CD8-positive, alpha-beta memory T cell (primary cell): ENCODE measurements around the gene MINDY4. TPM values are rescaled to one million over a fixed set of nuclear protein-coding genes. Genes with fewer than 3 reads are reported as not detected.

Experiments
- CTCF ChIA-PET: fragments of 350-600 bp; sonication (Branson Sonifier 250); formaldehyde crosslinking; loops from one replicate; lab custom pipeline; 2021; ENCODE audit warnings: antibody characterized with exemption; lab: Charles Lee
- POLR2A ChIA-PET: fragments of 350-600 bp; sonication (Branson Sonifier 250); formaldehyde crosslinking; loops from one replicate; lab custom pipeline; 2021; ENCODE audit warnings: antibody characterized with exemption; lab: Charles Lee
- DNase-seq, 5 donors: peaks; one replicate each; pipeline versions ENCODE4 v3.0.0 to v3.0.0-alpha.2; 2020 to 2022; ENCODE audit warnings: mixed read lengths in 1 of 5
- H3K27ac ChIP-seq: one replicate; pipeline ENCODE4 v1.7.0; 2013; ENCODE audit warnings: low read depth, mild to moderate bottlenecking, low read length, moderate library complexity
- H3K27me3 ChIP-seq: 2 replicates; pipeline ENCODE4 v1.7.0; 2013; ENCODE audit warnings: low read length, mild to moderate bottlenecking; ENCODE audit not compliant: insufficient read depth, poor library complexity, severe bottlenecking
- H3K36me3 ChIP-seq: 2 replicates; pipeline ENCODE4 v1.7.0; 2013; ENCODE audit warnings: mild to moderate bottlenecking, low read length, moderate library complexity; ENCODE audit not compliant: insufficient read depth
- H3K4me1 ChIP-seq: 2 replicates; pipeline ENCODE4 v1.7.0; 2013; ENCODE audit warnings: mild to moderate bottlenecking, low read length, moderate library complexity; ENCODE audit not compliant: insufficient read depth
- H3K4me3 ChIP-seq: 2 replicates; pipeline ENCODE4 v1.7.0; 2013; ENCODE audit warnings: mild to moderate bottlenecking, low read length
- H3K9me3 ChIP-seq: 2 replicates; pipeline ENCODE4 v1.7.0; 2013; ENCODE audit warnings: mild to moderate bottlenecking, low read length
- H3K27ac Mint-ChIP-seq, 8 donors: one replicate each; pipeline ENCODE4 v1.8.0; 2020 to 2021; ENCODE audit warnings: mixed read lengths in 8 of 8, mild to moderate bottlenecking in 6 of 8, inconsistent platforms in 3 of 8, moderate library complexity in 3 of 8
- H3K27me3 Mint-ChIP-seq, 2 donors: one replicate each; pipeline ENCODE4 v1.8.0; 2020 to 2021; ENCODE audit warnings: mixed read lengths in 2 of 2, mild to moderate bottlenecking in 1 of 2, moderate library complexity in 1 of 2
- H3K36me3 Mint-ChIP-seq, 3 donors: one replicate each; pipeline ENCODE4 v1.8.0; 2020 to 2021; ENCODE audit warnings: mixed read lengths in 3 of 3, inconsistent platforms in 1 of 3, mild to moderate bottlenecking in 1 of 3
- H3K4me1 Mint-ChIP-seq, 3 donors: one replicate each; pipeline ENCODE4 v1.8.0; 2020 to 2021; ENCODE audit warnings: mixed read lengths in 3 of 3, inconsistent platforms in 1 of 3, mild to moderate bottlenecking in 1 of 3
- H3K4me3 Mint-ChIP-seq, 7 donors: one replicate each; pipeline ENCODE4 v1.8.0; 2020 to 2021; ENCODE audit warnings: mixed read lengths in 7 of 7, mild to moderate bottlenecking in 6 of 7, moderate library complexity in 4 of 7, inconsistent platforms in 2 of 7
- H3K9me3 Mint-ChIP-seq, 5 donors: one replicate each; pipeline ENCODE4 v1.8.0; 2020 to 2022; ENCODE audit warnings: mixed read lengths in 5 of 5, mild to moderate bottlenecking in 3 of 5, moderate library complexity in 2 of 5, inconsistent platforms in 1 of 5
- polyA plus RNA-seq: library from polyadenylated mRNA; unstranded; fragments of 300-500 nt; fragmentation: Illumina TruSeq; gene quantifications from one replicate; pipeline ENCODE4 v1.2.3, GENCODE V29; 2021
- total RNA-seq, 2 experiments: library from RNA; stranded (reverse); gene quantifications; one replicate each; pipeline ENCODE4 v1.2.3, GENCODE V29; 2021

MINDY4 gene
- total and polyA plus RNA-seq, 3 experiments from 2014 or later = 1.0 to 2.6 (median 2.4) TPM

DNA sequence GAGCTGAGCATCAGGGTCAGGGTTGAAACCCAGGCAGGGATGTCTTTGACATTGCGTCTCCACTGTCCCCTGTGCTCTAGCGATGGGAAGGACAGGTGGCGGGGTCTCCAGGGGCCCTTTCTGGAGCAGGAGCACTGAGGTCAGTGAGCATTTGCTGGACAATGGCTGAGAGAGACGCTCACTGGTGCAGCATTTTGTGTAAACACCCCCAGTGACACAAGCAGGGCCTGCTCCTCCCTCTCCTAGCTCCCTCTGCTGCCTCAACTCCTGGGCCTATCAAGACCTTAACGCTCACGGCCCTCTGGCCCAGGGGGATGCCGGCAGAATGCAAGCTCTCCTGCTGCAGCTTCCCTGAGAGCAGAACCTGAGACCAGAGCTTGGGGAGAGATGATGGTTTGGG, 36.7 kb upstream of the MINDY4 start:
- Mint-ChIP-seq H3K27ac (peak overlapping the region in 1 of 8 donors; percentile 29), H3K27me3 (no peaks in the 10 kb centered on the region), H3K4me1 (peaks cover 27 to 42% (median 42%) of the 10 kb centered on the region in 3 donors), H3K9me3 (no peaks in the 10 kb centered on the region), H3K36me3 (peaks cover 0 to 6% (median 0%) of the 10 kb centered on the region in 3 donors), H3K4me3 (no peak overlapping the region)
- POLR2A ChIA-PET = no interaction called here
- Histone ChIP-seq H3K4me1 (peaks cover 42% of the 10 kb centered on the region), H3K36me3 (no peaks in the 10 kb centered on the region), H3K9me3 (no peaks in the 10 kb centered on the region), H3K27ac (no peak overlapping the region), H3K27me3 (no peaks in the 10 kb centered on the region), H3K4me3 (no peak overlapping the region)
- CTCF ChIA-PET = interaction anchor here (9.2 kb wide), 1 partner anchor 7 kb away, joined by 168 read pairs; no protein-coding TSS in a partner anchor
- DNase-seq = no peak

- Mint-ChIP-seq H3K4me1 (peaks cover 32 to 43% (median 40%) of the 10 kb centered on the region in 3 donors), H3K9me3 (no peaks in the 10 kb centered on the region), H3K27me3 (no peaks in the 10 kb centered on the region), H3K27ac (no peak overlapping the region), H3K4me3 (no peak overlapping the region), H3K36me3 (peaks cover 0 to 6% (median 0%) of the 10 kb centered on the region in 3 donors)
- Histone ChIP-seq H3K27me3 (no peaks in the 10 kb centered on the region), H3K4me3 (no peak overlapping the region), H3K4me1 (peaks cover 46% of the 10 kb centered on the region), H3K9me3 (no peaks in the 10 kb centered on the region), H3K27ac (no peak overlapping the region), H3K36me3 (no peaks in the 10 kb centered on the region)
- ChIA-PET CTCF (interaction anchor here (1.4 to 9.2 kb wide), 3 partner anchors 8 to 53 kb away, joined by 3 to 168 read pairs (median 4); partner anchors contain the start of gene CRHR2), POLR2A (no interaction called here)
- no peak for DNase-seq
Observed at GRCh38 chr7:30735631-30736030, 35.6 kb upstream of the MINDY4 start.

DNA sequence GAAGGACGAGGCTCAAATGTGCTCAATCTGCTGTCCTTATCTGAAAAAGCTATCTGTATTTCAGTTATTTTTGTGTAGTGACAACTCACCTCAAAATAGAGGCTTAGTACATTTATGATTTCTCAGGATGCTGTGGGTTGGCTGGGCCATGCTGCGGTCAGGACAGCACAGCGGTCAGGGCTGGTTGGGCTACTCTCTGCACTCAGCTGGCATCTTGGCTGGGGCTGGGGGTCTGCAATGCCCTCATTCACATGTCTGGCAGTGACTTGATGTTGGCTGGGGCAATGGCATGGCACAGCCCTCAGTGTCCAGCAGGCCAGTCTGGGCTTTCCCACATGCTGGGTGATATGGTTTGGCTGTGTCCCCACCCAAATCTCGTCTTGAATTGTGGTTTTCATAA, 34.9 kb upstream of the MINDY4 start:
- DNase-seq = no peak
- H3K36me3 ChIP-seq = no peaks in the 10 kb centered on the region
- no peaks in the 10 kb centered on the region for H3K9me3 ChIP-seq
- H3K4me1 ChIP-seq = peaks cover 45% of the 10 kb centered on the region
- Mint-ChIP-seq H3K4me1 (peaks cover 30 to 45% (median 39%) of the 10 kb centered on the region in 3 donors), H3K4me3 (no peak overlapping the region), H3K36me3 (peaks cover 0 to 6% (median 0%) of the 10 kb centered on the region in 3 donors), H3K9me3 (no peaks in the 10 kb centered on the region), H3K27ac (peak overlapping the region in 1 of 8 donors; percentile 82), H3K27me3 (no peaks in the 10 kb centered on the region)
- ChIA-PET POLR2A (no interaction called here), CTCF (interaction anchor here (1.4 to 9.2 kb wide), 3 partner anchors 9 to 54 kb away, joined by 3 to 168 read pairs (median 4); partner anchors contain the start of gene CRHR2)
- H3K4me3 ChIP-seq = no peak overlapping the region
- H3K27me3 ChIP-seq = no peaks in the 10 kb centered on the region
- H3K27ac ChIP-seq = no peak overlapping the region

DNA sequence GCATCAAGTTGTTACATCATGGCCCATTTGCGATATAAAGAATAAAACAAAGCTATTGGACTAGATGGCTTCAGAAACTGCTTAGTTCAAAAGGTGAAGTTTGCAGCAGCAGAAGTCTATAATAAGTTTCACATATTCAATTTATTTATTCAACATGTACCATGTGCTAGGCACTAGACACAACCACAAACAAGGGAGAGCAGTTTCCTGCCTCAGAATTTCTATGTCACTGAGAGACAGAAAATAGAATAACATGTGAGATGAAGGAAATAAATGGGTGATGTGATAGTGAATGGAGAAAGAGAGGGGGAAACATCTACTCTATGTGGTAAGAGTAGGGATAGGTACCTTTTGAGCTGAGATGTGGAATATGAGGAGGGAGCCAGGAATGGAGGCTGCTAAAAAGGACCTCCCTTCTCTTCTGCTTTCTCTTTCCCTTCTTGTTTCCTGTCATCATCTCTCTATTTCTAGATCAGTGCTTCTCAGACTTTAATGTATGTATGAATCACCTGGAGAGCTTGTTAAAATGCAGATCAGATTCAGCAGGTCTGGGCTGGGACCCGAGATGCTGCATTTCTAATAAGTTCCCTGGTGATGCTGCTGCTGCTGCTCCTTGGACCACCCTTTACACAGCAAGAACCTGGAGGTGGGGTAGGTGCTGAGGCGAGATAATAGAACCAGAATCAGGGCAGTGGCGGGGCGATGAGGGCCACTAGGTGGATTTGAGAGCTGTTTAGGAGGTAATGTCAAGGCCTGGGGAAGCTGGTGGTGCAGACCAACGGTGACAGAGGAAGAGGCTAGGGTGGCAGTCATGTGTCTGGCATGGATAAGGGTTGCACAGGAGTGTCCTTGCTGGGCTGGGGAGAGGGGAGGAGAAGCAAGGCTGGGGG, 32.9 kb upstream of the MINDY4 start:
- peak in 2 of 5 donors; percentile 15 to 26 for DNase-seq
- Mint-ChIP-seq H3K27me3 (peaks cover 0 to 2% of the 10 kb centered on the region in 2 donors), H3K27ac (peak overlapping the region; percentile 76 to 97 (median 96)), H3K9me3 (no peaks in the 10 kb centered on the region), H3K36me3 (peaks cover 0 to 6% (median 0%) of the 10 kb centered on the region in 3 donors), H3K4me3 (peak overlapping the region in 6 of 7 donors; percentile 42 to 76 (median 68)), H3K4me1 (peaks cover 29 to 44% (median 36%) of the 10 kb centered on the region in 3 donors)
- Histone ChIP-seq H3K9me3 (no peaks in the 10 kb centered on the region), H3K27me3 (no peaks in the 10 kb centered on the region), H3K36me3 (no peaks in the 10 kb centered on the region), H3K4me1 (peaks cover 39% of the 10 kb centered on the region), H3K27ac (no peak overlapping the region), H3K4me3 (peak overlapping the region; percentile 22)
- POLR2A ChIA-PET = interaction anchor here (0.6 to 3.8 kb wide), 3 partner anchors 11 to 144 kb away, joined by 3 to 26 read pairs (median 3); no protein-coding TSS in a partner anchor
- CTCF ChIA-PET = interaction anchor here (0.8 to 9.2 kb wide), 10 partner anchors 11 to 233 kb away, joined by 3 to 168 read pairs (median 10); partner anchors contain the start of gene CRHR2

GRCh38 chr7:30739691-30740090, 31.5 kb upstream of the MINDY4 start:
- H3K9me3 Mint-ChIP-seq = no peaks in the 10 kb centered on the region
- Histone ChIP-seq H3K27me3 (no peaks in the 10 kb centered on the region), H3K4me3 (no peak overlapping the region), H3K36me3 (no peaks in the 10 kb centered on the region), H3K27ac (no peak overlapping the region), H3K9me3 (no peaks in the 10 kb centered on the region), H3K4me1 (peaks cover 46% of the 10 kb centered on the region)
- peak overlapping the region in 1 of 7 donors; percentile 52 for H3K4me3 Mint-ChIP-seq
- ChIA-PET POLR2A (interaction anchor here (0.8 to 3.8 kb wide), 2 partner anchors 13 to 17 kb away, joined by 3 to 26 read pairs; no protein-coding TSS in a partner anchor), CTCF (interaction anchor here (0.7 to 9.2 kb wide), 36 partner anchors 10 to 259 kb away, joined by 3 to 168 read pairs (median 4); partner anchors contain the start of genes CRHR2, GARS1 and INMT)
- peaks cover 41 to 58% (median 42%) of the 10 kb centered on the region in 3 donors for H3K4me1 Mint-ChIP-seq
- H3K27me3 Mint-ChIP-seq = peaks cover 0 to 3% of the 10 kb centered on the region in 2 donors
- peaks cover 0 to 5% (median 0%) of the 10 kb centered on the region in 3 donors for H3K36me3 Mint-ChIP-seq
- DNase-seq = no peak
- peak overlapping the region in 3 of 8 donors; percentile 50 to 97 (median 92) for H3K27ac Mint-ChIP-seq

- H3K9me3 Mint-ChIP-seq = no peaks in the 10 kb centered on the region
- Histone ChIP-seq H3K27me3 (no peaks in the 10 kb centered on the region), H3K4me3 (peak overlapping the region; percentile 18), H3K27ac (no peak overlapping the region), H3K4me1 (peaks cover 46% of the 10 kb centered on the region), H3K36me3 (no peaks in the 10 kb centered on the region), H3K9me3 (no peaks in the 10 kb centered on the region)
- peak overlapping the region in 1 of 7 donors; percentile 52 for H3K4me3 Mint-ChIP-seq
- ChIA-PET CTCF (interaction anchor here (0.6 to 9.2 kb wide), 39 partner anchors 9 to 260 kb away, joined by 3 to 168 read pairs (median 4); partner anchors contain the start of genes CRHR2, GARS1 and INMT), POLR2A (interaction anchor here (3.8 kb wide), 1 partner anchor 14 kb away, joined by 26 read pairs; no protein-coding TSS in a partner anchor)
- H3K4me1 Mint-ChIP-seq = peaks cover 41 to 58% (median 42%) of the 10 kb centered on the region in 3 donors
- H3K36me3 Mint-ChIP-seq = no peaks in the 10 kb centered on the region
- DNase-seq = peak; percentile 62 to 81 (median 71)
- H3K27ac Mint-ChIP-seq = peak overlapping the region in 7 of 8 donors; percentile 49 to 80 (median 63)
- H3K27me3 Mint-ChIP-seq = peaks cover 0 to 3% of the 10 kb centered on the region in 2 donors
Observed at GRCh38 chr7:30740417-30741181, 30.6 kb upstream of the MINDY4 start.

- H3K36me3 Mint-ChIP-seq = no peaks in the 10 kb centered on the region
- Histone ChIP-seq H3K27ac (no peak overlapping the region), H3K36me3 (no peaks in the 10 kb centered on the region), H3K4me3 (no peak overlapping the region), H3K27me3 (no peaks in the 10 kb centered on the region), H3K4me1 (peaks cover 46% of the 10 kb centered on the region), H3K9me3 (no peaks in the 10 kb centered on the region)
- H3K4me1 Mint-ChIP-seq = peaks cover 41 to 58% (median 42%) of the 10 kb centered on the region in 3 donors
- H3K9me3 Mint-ChIP-seq = no peaks in the 10 kb centered on the region
- H3K27me3 Mint-ChIP-seq = peaks cover 0 to 3% of the 10 kb centered on the region in 2 donors
- no peak for DNase-seq
- H3K4me3 Mint-ChIP-seq = no peak overlapping the region
- ChIA-PET POLR2A (no interaction called here), CTCF (interaction anchor here (0.6 to 9.2 kb wide), 14 partner anchors 14 to 192 kb away, joined by 3 to 168 read pairs (median 6); partner anchors contain the start of gene CRHR2)
- H3K27ac Mint-ChIP-seq = peak overlapping the region in 3 of 8 donors; percentile 30 to 75 (median 70)
Observed at GRCh38 chr7:30741289-30741688, 29.9 kb upstream of the MINDY4 start.
